Upper lobe of left lung (tissue), 4 donors: Measurements from ENCODE around the gene BNC1.

Source experiments
- CTCF ChIP-seq, 6 experiments: fragments of 450-650 bp in 4 of 6; fragments of 200-600 bp in 2 of 6; sonication (generic) in 2 of 6; IDR thresholded peaks; one replicate each; pipeline ENCODE4 v1.5.1; 2016 to 2019; ENCODE audit warnings: antibody characterized with exemption in 6 of 6
- EP300 ChIP-seq, 4 donors: sonication (generic); formaldehyde crosslinking; IDR thresholded peaks; one replicate each; pipeline ENCODE4 v1.5.1; 2017; ENCODE audit warnings: antibody characterized with exemption in 4 of 4, control low read depth in 2 of 4

GRCh38 chr15:83287541-83288027 is 3.1 kb upstream of the BNC1 start:
- no peak for TF ChIP-seq CTCF (IDR thresholded peaks at IDR 0.05)
- no peak for TF ChIP-seq EP300 (IDR thresholded peaks at IDR 0.05)
